H1 (cell line): ENCODE results near the gene IL17RA. TPM values are rescaled to one million over a fixed set of nuclear protein-coding genes. Genes with fewer than 3 reads are reported as not detected.

Source experiments
- CTCF ChIP-seq, 3 experiments: IDR thresholded peaks; 1 replicate in 2 of 3; 2 replicates in 1 of 3; pipeline versions ENCODE4 v1.5.1 to v1.6.1; 2011; ENCODE audit warnings: low read length in 3 of 3, mild to moderate bottlenecking in 3 of 3, inconsistent platforms in 2 of 3, low read depth in 1 of 3, moderate library complexity in 1 of 3; ENCODE audit not compliant: insufficient read depth in 1 of 3; ENCODE audit errors: control extremely low read depth in 1 of 3
- KDM1A ChIP-seq: fragments of 200-600, 300-600 bp; sonication (generic); IDR thresholded peaks from 2 replicates; pipeline ENCODE4 v1.7.1; 2016; ENCODE audit warnings: mild to moderate bottlenecking, low read length, borderline replicate concordance
- polyA plus RNA-seq, 7 experiments: library from polyadenylated mRNA; depleted of rRNA in 3 of 7; stranded (reverse) in 5 of 7; unstranded in 2 of 7; fragments of >200 nt in 5 of 7; fragments of 200-250 nt in 2 of 7; gene quantifications; 1 replicate in 5 of 7; 2 replicates in 1 of 7; 4 replicates in 1 of 7; pipeline versions ENCODE4 v1.2.1 to v1.2.3, GENCODE V29; 2011 to 2013; ENCODE audit warnings: missing spikeins in 2 of 7, mixed read lengths in 2 of 7
- total RNA-seq: library from RNA; stranded (reverse); fragmentation: NEBNext Ultra II Directional; extraction: Animal tissue kit (Norgen Biotek cat#: 25700); gene quantifications from 2 replicates; pipeline ENCODE4 v1.2.1, GENCODE V29; 2021

Gene IL17RA
- total and polyA plus RNA-seq, 2 of the 8 experiments (the other 6 are each of a cell fraction or from before 2014, with no cell fraction given) = 5.6 to 9.9 TPM

GRCh38 chr22:17119481-17120202, 34.8 kb downstream of the IL17RA start (continued):
- TF ChIP-seq CTCF (IDR thresholded peaks at IDR 0.05; ENCODE audit: control extremely low read depth in 1 of 3, insufficient read depth in 1 of 3, low read depth in 1 of 3, low read length in 3 of 3) (peak; percentile 87 to 92 (median 88)), KDM1A (peak; percentile 24; the same call in 1 of the 2 replicates)
